ENCODE results near the gene KLF3.

- TF ChIP-seq POLR2A (IDR thresholded peaks at IDR 0.05) (no peak), CTCF (IDR thresholded peaks at IDR 0.05) (no peak)
Measured at GRCh38 chr4:38723726-38724474, 59.9 kb downstream of the KLF3 start.
